HG03442 (cell line): ENCODE measurements around the gene CDH11.

Experiments
- ATAC-seq: cut with Tn5 transposase; IDR thresholded peaks from one replicate; pipeline ENCODE4 v1.9.1; 2021; ENCODE audit warnings: mild to moderate bottlenecking, moderate library complexity; ENCODE audit not compliant: unreplicated experiment

CDH11 gene

GRCh38 chr16:64989050-64989449 is 132.8 kb downstream of the CDH11 start:
- no peak for ATAC-seq

GRCh38 chr16:64983963-64984362 is 137.9 kb downstream of the CDH11 start:
- no peak for ATAC-seq

GRCh38 chr16:64983231-64983630 is 138.6 kb downstream of the CDH11 start:
- ATAC-seq: no peak

- no peak for ATAC-seq
These were observed 139.3 kb downstream of the CDH11 start for GRCh38 chr16:64982581-64982980.

GRCh38 chr16:64981568-64982281 is 140.1 kb downstream of the CDH11 start:
- no peak for ATAC-seq

GRCh38 chr16:64977206-64977920 is 144.5 kb downstream of the CDH11 start:
- ATAC-seq: no peak

- ATAC-seq: no peak
These were observed 146.0 kb downstream of the CDH11 start for GRCh38 chr16:64975821-64976220.

- ATAC-seq: no peak
These were observed 147.5 kb downstream of the CDH11 start for GRCh38 chr16:64974381-64974780.

- no peak for ATAC-seq
These were observed 148.7 kb downstream of the CDH11 start for GRCh38 chr16:64973171-64973570.

GRCh38 chr16:64971171-64971570 is 150.7 kb downstream of the CDH11 start:
- no peak for ATAC-seq

GRCh38 chr16:64969221-64969620 is 152.6 kb downstream of the CDH11 start:
- no peak for ATAC-seq

GRCh38 chr16:64968539-64968938 is 153.3 kb downstream of the CDH11 start:
- ATAC-seq: no peak

- no peak for ATAC-seq
These were observed 157.7 kb downstream of the CDH11 start for GRCh38 chr16:64964126-64964540.

- ATAC-seq: no peak
These were observed 159.1 kb downstream of the CDH11 start for GRCh38 chr16:64962786-64963185.

- ATAC-seq: no peak
These were observed 164.6 kb downstream of the CDH11 start for GRCh38 chr16:64957246-64957645.

GRCh38 chr16:64952177-64952576 is 169.7 kb downstream of the CDH11 start:
- no peak for ATAC-seq

- ATAC-seq: no peak
These were observed 170.7 kb downstream of the CDH11 start for GRCh38 chr16:64951193-64951592.

GRCh38 chr16:64950731-64951130 is 171.1 kb downstream of the CDH11 start:
- no peak for ATAC-seq

- ATAC-seq: no peak
These were observed 171.6 kb downstream of the CDH11 start for GRCh38 chr16:64950262-64950661.

- ATAC-seq: no peak
These were observed 173.8 kb downstream of the CDH11 start for GRCh38 chr16:64948056-64948455.

- ATAC-seq: no peak
These were observed 174.2 kb downstream of the CDH11 start for GRCh38 chr16:64947651-64948050.

- ATAC-seq: no peak
These were observed 188.0 kb downstream of the CDH11 start for GRCh38 chr16:64933885-64934284.
